Adrenal gland (tissue), 12 donors: Measurements from ENCODE around the gene FBN3. TPM values are rescaled to one million over a fixed set of nuclear protein-coding genes. Genes with fewer than 3 reads are reported as not detected.

ENCODE experiments used
- DNase-seq, 7 donors: peaks; one replicate each; pipeline ENCODE4 v3.0.0-alpha.2; 2019 to 2020
- H3K27ac ChIP-seq, 5 donors: fragments of 200-600 bp; sonication (generic) in 4 of 5; 1 replicate in 3 of 5; 2 replicates in 2 of 5; pipeline versions ENCODE4 v1.5.1 to v1.8.0; 2016 to 2020; ENCODE audit warnings: mild to moderate bottlenecking in 1 of 5
- H3K27me3 ChIP-seq: fragments of 200-600 bp; 2 replicates; pipeline ENCODE4 v1.8.0; 2021
- H3K36me3 ChIP-seq, 2 donors: fragments of 200-600 bp; replicated peaks in 1 of 2; 1 replicate in 1 of 2; 2 replicates in 1 of 2; pipeline versions ENCODE4 v1.5.1 to v1.8.0; 2018 to 2022
- H3K4me1 ChIP-seq, 2 donors: fragments of 200-600 bp; replicated peaks in 1 of 2; 1 replicate in 1 of 2; 2 replicates in 1 of 2; pipeline versions ENCODE4 v1.5.1 to v1.8.0; 2018 to 2021
- H3K4me3 ChIP-seq, 4 donors: fragments of 200-600 bp; sonication (generic) in 3 of 4; one replicate each; pipeline ENCODE4 v1.5.1; 2016 to 2018
- H3K9me3 ChIP-seq, 3 donors: fragments of 200-600 bp; sonication (generic) in 1 of 3; replicated peaks in 1 of 3; 1 replicate in 2 of 3; 2 replicates in 1 of 3; pipeline versions ENCODE4 v1.5.1 to v1.8.0; 2016 to 2021
- CTCF ChIP-seq, 6 experiments: fragments of 450-650 bp in 4 of 6; fragments of 200-600 bp in 2 of 6; sonication (generic) in 1 of 6; IDR thresholded peaks; 1 replicate in 5 of 6; 2 replicates in 1 of 6; pipeline versions ENCODE4 v1.5.1 to v1.8.0; 2016 to 2021; ENCODE audit warnings: antibody characterized with exemption in 6 of 6, mild to moderate bottlenecking in 2 of 6, moderate library complexity in 1 of 6
- POLR2A ChIP-seq, 2 donors: fragments of 450-650 bp; IDR thresholded peaks; one replicate each; pipeline ENCODE4 v1.6.1; 2017; ENCODE audit warnings: antibody characterized with exemption in 2 of 2, mild to moderate bottlenecking in 2 of 2, moderate library complexity in 1 of 2
- WGBS, 4 donors: extraction: QIAGEN DNeasy Blood & Tissue Kit in 2 of 4; methylation state at CpG; one replicate each; pipeline versions ENCODE4 v1.1.5 to v1.1.7; 2013 to 2017; 5-methylcytosine and 5-hydroxymethylcytosine counted together
- intact Hi-C, 2 donors: fragments of 100-400 bp; cut with DNase I; formaldehyde crosslinking; loops; one replicate each; pipeline versions ENCODE4 v1.14.1 to v1.15.0; 2022 to 2023
- polyA plus RNA-seq, 3 donors: library from polyadenylated mRNA; stranded (reverse); fragments of 200-250 nt in 2 of 3; fragments of 350-450 nt in 1 of 3; fragmentation: Illumina TruSeq in 1 of 3; extraction: RNeasy Lipid Tissue Mini Kit (QIAGEN cat#74804) in 1 of 3; gene quantifications; one replicate each; pipeline ENCODE4 v1.2.3, GENCODE V29; 2013 to 2014
- total RNA-seq, 9 donors: library from RNA; depleted of rRNA in 4 of 9; stranded (reverse); fragments of >200 nt in 4 of 9; fragments of 120-200 nt in 1 of 9; fragmentation: NEBNext Ultra II Directional in 1 of 9; extraction: Animal tissue kit (Norgen Biotek cat#: 25700) in 1 of 9; gene quantifications; one replicate each; pipeline versions ENCODE4 v1.1.0 to v1.2.4, GENCODE V29; 2013 to 2023
- donor health status: healthy with polysubstance abuse.
- donor health status: Bipolar disorder and iron deficiency.
- donor health status: DM: yes; HTN: yes; CAD: no.
- donor health status: DM: no; HTN: no; CAD: no.
- donor health status: DM: no; HTN: no; CAD: no.
- donor health status: DM: yes; HTN: yes; CAD: no.

FBN3 gene
- total and polyA plus RNA-seq, 12 donors = 0.03 to 0.64 (median 0.16) TPM; not detected in 8

- DNase-seq = no peak
- Histone ChIP-seq H3K4me1 (no peaks in the 10 kb centered on the region), H3K27me3 (no peaks in the 10 kb centered on the region), H3K36me3 (no peaks in the 10 kb centered on the region), H3K9me3 (no peaks in the 10 kb centered on the region), H3K27ac (no peak overlapping the region), H3K4me3 (no peak overlapping the region)
- WGBS, 4 donors = 82 to 90% (median 84%) methylated on average over 6 of the region's 6 CpGs
- TF ChIP-seq CTCF (IDR thresholded peaks at IDR 0.05) (no peak), POLR2A (IDR thresholded peaks at IDR 0.05) (no peak)
- intact Hi-C loops = no loop called here
These were observed 33.5 kb downstream of the FBN3 start for GRCh38 chr19:8115805-8116396.

GRCh38 chr19:8113017-8113416, 36.4 kb downstream of the FBN3 start:
- H3K4me3 ChIP-seq = no peak overlapping the region
- H3K27me3 ChIP-seq = no peaks in the 10 kb centered on the region
- no peaks in the 10 kb centered on the region for H3K36me3 ChIP-seq
- no peaks in the 10 kb centered on the region for H3K4me1 ChIP-seq
- no peak for DNase-seq
- no peak overlapping the region for H3K27ac ChIP-seq
- 70 to 78% (median 73%) methylated on average over 5 of the region's 5 CpGs for WGBS, 4 donors
- intact Hi-C loops = no loop called here
- TF ChIP-seq POLR2A (IDR thresholded peaks at IDR 0.05) = no peak
- TF ChIP-seq CTCF (IDR thresholded peaks at IDR 0.05) = no peak
- H3K9me3 ChIP-seq = no peaks in the 10 kb centered on the region

- Histone ChIP-seq H3K4me1 (no peaks in the 10 kb centered on the region), H3K27me3 (no peaks in the 10 kb centered on the region), H3K27ac (no peak overlapping the region), H3K36me3 (no peaks in the 10 kb centered on the region), H3K4me3 (no peak overlapping the region), H3K9me3 (no peaks in the 10 kb centered on the region)
- WGBS, 4 donors = 78 to 87% (median 84%) methylated on average over 6 to 16 of the region's 16 CpGs
- no peak for DNase-seq
- no peak for TF ChIP-seq POLR2A (IDR thresholded peaks at IDR 0.05)
- no peak for TF ChIP-seq CTCF (IDR thresholded peaks at IDR 0.05)
- intact Hi-C loops = no loop called here
These were observed 38.0 kb downstream of the FBN3 start for GRCh38 chr19:8111376-8111775.

- Histone ChIP-seq H3K27me3 (no peaks in the 10 kb centered on the region), H3K4me3 (no peak overlapping the region), H3K36me3 (no peaks in the 10 kb centered on the region), H3K4me1 (no peaks in the 10 kb centered on the region), H3K9me3 (no peaks in the 10 kb centered on the region), H3K27ac (no peak overlapping the region)
- 91 to 100% (median 94%) methylated on average over 5 to 16 of the region's 16 CpGs for WGBS, 4 donors
- no peak for DNase-seq
- intact Hi-C loops = no loop called here
- no peak for TF ChIP-seq CTCF (IDR thresholded peaks at IDR 0.05)
- TF ChIP-seq POLR2A (IDR thresholded peaks at IDR 0.05) = no peak
These were observed 38.5 kb downstream of the FBN3 start for GRCh38 chr19:8110931-8111330.
